Ovary (tissue), 9 donors: ENCODE measurements around the gene PKNOX1. TPM values are rescaled to one million over a fixed set of nuclear protein-coding genes. Genes with fewer than 3 reads are reported as not detected.

Experiments
- DNase-seq, 5 donors: peaks; one replicate each; pipeline ENCODE4 v3.0.0-alpha.2; 2019 to 2020
- H3K27ac ChIP-seq, 2 donors: fragments of 200-600 bp; one replicate each; pipeline versions ENCODE4 v1.5.1 to v1.8.0; 2019 to 2022
- H3K27me3 ChIP-seq: fragments of 200-600 bp; one replicate; pipeline ENCODE4 v1.8.0; 2022
- H3K36me3 ChIP-seq: fragments of 200-600 bp; sonication (generic); one replicate; pipeline ENCODE4 v1.5.1; 2019
- H3K4me1 ChIP-seq: one replicate; pipeline ENCODE4 v1.8.1; 2013; ENCODE audit warnings: mild to moderate bottlenecking, moderate library complexity; ENCODE audit not compliant: insufficient read depth
- H3K4me3 ChIP-seq: fragments of 200-600 bp; sonication (generic); one replicate; pipeline ENCODE4 v1.5.1; 2017
- H3K9me3 ChIP-seq, 2 donors: fragments of 200-600 bp in 1 of 2; sonication (generic) in 1 of 2; one replicate each; pipeline versions ENCODE4 v1.5.1 to v1.8.1; 2013 to 2019; ENCODE audit warnings: mild to moderate bottlenecking in 1 of 2, moderate library complexity in 1 of 2
- CTCF ChIP-seq, 3 donors: fragments of 450-650 bp in 2 of 3; fragments of 200-600 bp in 1 of 3; IDR thresholded peaks; one replicate each; pipeline versions ENCODE4 v1.5.1 to v1.8.0; 2016 to 2022; ENCODE audit warnings: antibody characterized with exemption in 3 of 3, mild to moderate bottlenecking in 1 of 3
- EP300 ChIP-seq: sonication (generic); formaldehyde crosslinking; IDR thresholded peaks from one replicate; pipeline ENCODE4 v1.6.1; 2017; ENCODE audit warnings: antibody characterized with exemption
- POLR2A ChIP-seq: fragments of 450-650 bp; IDR thresholded peaks from one replicate; pipeline ENCODE4 v1.6.1; 2017; ENCODE audit warnings: antibody characterized with exemption, mild to moderate bottlenecking, moderate library complexity
- WGBS, 3 donors: extraction: QIAGEN DNeasy Blood & Tissue Kit in 1 of 3; methylation state at CpG; one replicate each; pipeline versions ENCODE4 v1.1.5 to v1.1.7; 2013 to 2017; 5-methylcytosine and 5-hydroxymethylcytosine counted together
- intact Hi-C, 4 donors: fragments of 100-400 bp; cut with DNase I; formaldehyde crosslinking; loops; one replicate each; pipeline versions ENCODE4 v1.11.0 to v1.15.1; 2022 to 2023
- polyA plus RNA-seq, 2 donors: library from polyadenylated mRNA; stranded (reverse); fragments of 200-250 nt in 1 of 2; fragments of 350-450 nt in 1 of 2; fragmentation: Illumina TruSeq in 1 of 2; extraction: RNeasy Lipid Tissue Mini Kit (QIAGEN cat#74804) in 1 of 2; gene quantifications; one replicate each; pipeline ENCODE4 v1.2.3, GENCODE V29; 2013 to 2014
- total RNA-seq, 7 donors: library from RNA; depleted of rRNA in 2 of 7; stranded (reverse); fragments of >200 nt in 2 of 7; fragmentation: NEBNext Ultra II Directional in 3 of 7; extraction: Animal tissue kit (Norgen Biotek cat#: 25700) in 3 of 7; gene quantifications; one replicate each; pipeline versions ENCODE4 v1.1.0 to v1.2.4, GENCODE V29; 2016 to 2023
- donor health status: DM: no; HTN: no; CAD: no; lungs with moderate emphysema.
- donor health status: DM: no; HTN: no; CAD: no.
- donor health status: Bipolar disorder and iron deficiency.
- donor health status: DM: yes; HTN: yes; CAD: no.
- donor health status: DM: no; HTN: no; CAD: no.
- donor health status: DM: yes; HTN: yes; CAD: no.

The PKNOX1 gene
- total and polyA plus RNA-seq, 9 donors = 7.0 to 50.9 (median 25.4) TPM

DNA sequence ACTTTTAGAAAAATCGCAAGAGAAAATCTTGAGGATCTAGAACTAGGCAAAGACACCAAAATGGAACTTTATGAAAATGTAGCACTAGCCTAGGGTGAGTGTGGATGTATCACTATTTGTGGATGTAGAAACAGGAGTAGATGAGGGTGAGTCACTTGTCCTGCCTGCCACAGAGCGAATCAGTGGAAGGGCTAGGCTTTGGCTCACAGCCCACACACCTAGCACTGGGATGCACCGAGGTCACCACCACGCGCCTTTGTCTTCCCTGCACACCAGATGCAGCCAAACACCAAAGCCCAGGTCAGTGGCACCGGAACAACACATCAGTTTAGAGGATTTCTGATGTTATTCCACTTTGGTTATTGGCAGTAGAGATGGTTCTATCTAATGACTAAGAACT lies 38.2 kb downstream of the PKNOX1 start:
- intact Hi-C loops = no loop called here
- Histone ChIP-seq H3K9me3 (no peaks in the 10 kb centered on the region), H3K27me3 (no peaks in the 10 kb centered on the region), H3K4me1 (no peaks in the 10 kb centered on the region), H3K36me3 (no peaks in the 10 kb centered on the region), H3K27ac (no peak overlapping the region), H3K4me3 (no peak overlapping the region)
- no peak for DNase-seq
- no peak for TF ChIP-seq EP300
- no peak for TF ChIP-seq CTCF (IDR thresholded peaks at IDR 0.05)
- TF ChIP-seq POLR2A = no peak
- 89 to 93% (median 91%) methylated on average over 6 of the region's 6 CpGs for WGBS, 3 donors

- TF ChIP-seq EP300 (no peak), POLR2A (no peak), CTCF (IDR thresholded peaks at IDR 0.05) (no peak)
- Histone ChIP-seq H3K9me3 (no peaks in the 10 kb centered on the region), H3K27ac (no peak overlapping the region), H3K4me3 (no peak overlapping the region), H3K4me1 (no peaks in the 10 kb centered on the region), H3K27me3 (no peaks in the 10 kb centered on the region), H3K36me3 (no peaks in the 10 kb centered on the region)
- no peak for DNase-seq
- WGBS, 3 donors = 86 to 93% (median 87%) methylated on average over 13 of the region's 13 CpGs
- intact Hi-C loops = no loop called here
Observed at GRCh38 chr21:43015906-43016540, 41.7 kb downstream of the PKNOX1 start.

- Histone ChIP-seq H3K4me3 (no peak overlapping the region), H3K27ac (no peak overlapping the region), H3K27me3 (no peaks in the 10 kb centered on the region), H3K9me3 (no peaks in the 10 kb centered on the region), H3K4me1 (no peaks in the 10 kb centered on the region), H3K36me3 (no peaks in the 10 kb centered on the region)
- DNase-seq = no peak
- intact Hi-C loops = no loop called here
- TF ChIP-seq POLR2A = no peak
- TF ChIP-seq CTCF (IDR thresholded peaks at IDR 0.05) = no peak
- TF ChIP-seq EP300 = no peak
- WGBS, 3 donors = 97 to 98% (median 97%) methylated on average over 13 of the region's 13 CpGs
Observed at GRCh38 chr21:43016728-43017127, 42.4 kb downstream of the PKNOX1 start.

GRCh38 chr21:43018519-43018918 lies 44.2 kb downstream of the PKNOX1 start:
- H3K4me1 ChIP-seq = peaks cover 1% of the 10 kb centered on the region
- TF ChIP-seq EP300 = no peak
- no peak for TF ChIP-seq POLR2A
- no peak for TF ChIP-seq CTCF (IDR thresholded peaks at IDR 0.05)
- DNase-seq = no peak
- H3K9me3 ChIP-seq = no peaks in the 10 kb centered on the region
- intact Hi-C loops = no loop called here
- H3K36me3 ChIP-seq = no peaks in the 10 kb centered on the region
- WGBS, 3 donors = 84 to 92% (median 86%) methylated on average over 10 of the region's 10 CpGs
- no peak overlapping the region for H3K4me3 ChIP-seq
- no peak overlapping the region for H3K27ac ChIP-seq
- H3K27me3 ChIP-seq = no peaks in the 10 kb centered on the region
